OCI-LY3 (cell line): ENCODE measurements around the gene PSMA7.

Experiments used
- H2AFZ ChIP-seq: fragments of 200-600, 300-600 bp; shearing (Covaris generic); 2 replicates; pipeline ENCODE4 v1.6.0; 2014; ENCODE audit warnings: antibody characterized with exemption, low read depth, low read length
- H3K27ac ChIP-seq: fragments of 200-600, 300-600 bp; sonication (generic); 2 replicates; pipeline ENCODE4 v1.5.1; 2014; ENCODE audit warnings: mild to moderate bottlenecking, low read length, moderate library complexity, mixed read lengths
- H3K27me3 ChIP-seq: fragments of 200-600, 300-600 bp; sonication (generic); 2 replicates; pipeline ENCODE4 v1.6.1; 2014; ENCODE audit warnings: low read depth, low read length, mixed read lengths
- H3K36me3 ChIP-seq: fragments of 200-600, 300-600 bp; sonication (generic); replicated peaks from 2 replicates; pipeline ENCODE3; 2014; ENCODE audit warnings: low read depth, low read length, mixed read lengths
- H3K4me1 ChIP-seq: fragments of 300-600, 200-600 bp; sonication (generic); 2 replicates; pipeline ENCODE4 v1.6.1; 2014; ENCODE audit warnings: low read length, mixed read lengths
- H3K4me2 ChIP-seq: fragments of 200-600, 300-600 bp; sonication (generic); 2 replicates; pipeline ENCODE4 v1.6.1; 2014; ENCODE audit warnings: low read length, mixed read lengths
- H3K4me3 ChIP-seq: fragments of 300-600, 200-600 bp; sonication (generic); 2 replicates; pipeline ENCODE4 v1.5.1; 2014; ENCODE audit warnings: antibody characterized with exemption, mild to moderate bottlenecking, low read length, moderate library complexity
- H3K79me2 ChIP-seq: fragments of 300-600, 200-600 bp; shearing (Covaris generic); 2 replicates; pipeline ENCODE4 v1.6.1; 2014; ENCODE audit warnings: mild to moderate bottlenecking, low read length, mixed read lengths
- H3K9ac ChIP-seq: fragments of 300-600, 200-600 bp; shearing (Covaris generic); 2 replicates; pipeline ENCODE4 v1.6.0; 2014; ENCODE audit warnings: mild to moderate bottlenecking, low read length, moderate library complexity
- H3K9me3 ChIP-seq: fragments of 200-600, 300-600 bp; shearing (Covaris generic); 2 replicates; pipeline ENCODE4 v1.6.1; 2014; ENCODE audit warnings: low read length, mixed read lengths; ENCODE audit not compliant: insufficient read depth
- H4K20me1 ChIP-seq: fragments of 200-600, 300-600 bp; sonication (generic); 2 replicates; pipeline ENCODE4 v1.6.1; 2016; ENCODE audit warnings: low read length, mixed read lengths; ENCODE audit not compliant: insufficient read depth
- EZH2phosphoT487 ChIP-seq: fragments of 200-600 bp; shearing (Covaris generic); IDR thresholded peaks from 2 replicates; pipeline ENCODE4 v1.6.1; 2018; ENCODE audit warnings: antibody characterized with exemption, mixed run types, low read depth
- TF ChIP-seq, protein P1 (sequence below): fragments of 200-600, 300-600 bp; sonication (generic); IDR thresholded peaks from 2 replicates; pipeline ENCODE4 v1.5.1; 2014; ENCODE audit warnings: antibody characterized with exemption, low read length, low read depth

The PSMA7 gene

GRCh38 chr20:62143081-62143956 lies at the start of gene PSMA7, which contains the start of gene SS18L1:
TSS of gene PSMA7 (minus strand) at chr20:62143394. CDS start at chr20:62143303, 91 bp downstream.
TSS of gene SS18L1 (plus strand) at chr20:62143769. CDS start at chr20:62143821, 52 bp downstream.
- Histone ChIP-seq H3K27me3 (no peaks in the 10 kb centered on the region), H4K20me1 (peaks cover 68% of the 10 kb centered on the region), H3K9me3 (no peaks in the 10 kb centered on the region), H3K9ac (peak within 1 kb of the TSS; percentile 75), H3K4me3 (peak within 1 kb of the TSS; percentile 84), H3K4me2 (peak within 1 kb of the TSS; percentile 98), H3K27ac (peak within 1 kb of the TSS; percentile 70), H3K36me3 (peaks cover 34% of the 10 kb centered on the region), H3K79me2 (peaks cover 95% of the 10 kb centered on the region), H2AFZ (no peak within 1 kb of the TSS), H3K4me1 (peaks cover 19% of the 10 kb centered on the region)
- TF ChIP-seq, protein P1, sequence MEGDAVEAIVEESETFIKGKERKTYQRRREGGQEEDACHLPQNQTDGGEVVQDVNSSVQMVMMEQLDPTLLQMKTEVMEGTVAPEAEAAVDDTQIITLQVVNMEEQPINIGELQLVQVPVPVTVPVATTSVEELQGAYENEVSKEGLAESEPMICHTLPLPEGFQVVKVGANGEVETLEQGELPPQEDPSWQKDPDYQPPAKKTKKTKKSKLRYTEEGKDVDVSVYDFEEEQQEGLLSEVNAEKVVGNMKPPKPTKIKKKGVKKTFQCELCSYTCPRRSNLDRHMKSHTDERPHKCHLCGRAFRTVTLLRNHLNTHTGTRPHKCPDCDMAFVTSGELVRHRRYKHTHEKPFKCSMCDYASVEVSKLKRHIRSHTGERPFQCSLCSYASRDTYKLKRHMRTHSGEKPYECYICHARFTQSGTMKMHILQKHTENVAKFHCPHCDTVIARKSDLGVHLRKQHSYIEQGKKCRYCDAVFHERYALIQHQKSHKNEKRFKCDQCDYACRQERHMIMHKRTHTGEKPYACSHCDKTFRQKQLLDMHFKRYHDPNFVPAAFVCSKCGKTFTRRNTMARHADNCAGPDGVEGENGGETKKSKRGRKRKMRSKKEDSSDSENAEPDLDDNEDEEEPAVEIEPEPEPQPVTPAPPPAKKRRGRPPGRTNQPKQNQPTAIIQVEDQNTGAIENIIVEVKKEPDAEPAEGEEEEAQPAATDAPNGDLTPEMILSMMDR, result no peak
- TF ChIP-seq EZH2phosphoT487, result no peak

- no peak overlapping the region for H3K27ac ChIP-seq
- H3K9me3 ChIP-seq, result no peaks in the 10 kb centered on the region
- H3K4me3 ChIP-seq, result no peak overlapping the region
- H3K36me3 ChIP-seq, result peaks cover 16% of the 10 kb centered on the region
- peaks cover 38% of the 10 kb centered on the region for H3K79me2 ChIP-seq
- peaks cover 14% of the 10 kb centered on the region for H3K4me1 ChIP-seq
- H3K4me2 ChIP-seq, result no peak overlapping the region
- H3K27me3 ChIP-seq, result no peaks in the 10 kb centered on the region
- no peak for TF ChIP-seq EZH2phosphoT487
- TF ChIP-seq, protein P1, result no peak
- no peak overlapping the region for H3K9ac ChIP-seq
- peaks cover 6% of the 10 kb centered on the region; the same call in 1 of the 2 replicates for H4K20me1 ChIP-seq
- no peak overlapping the region for H2AFZ ChIP-seq
Measured at GRCh38 chr20:62192635-62193034, 49.4 kb upstream of the PSMA7 start.

DNA sequence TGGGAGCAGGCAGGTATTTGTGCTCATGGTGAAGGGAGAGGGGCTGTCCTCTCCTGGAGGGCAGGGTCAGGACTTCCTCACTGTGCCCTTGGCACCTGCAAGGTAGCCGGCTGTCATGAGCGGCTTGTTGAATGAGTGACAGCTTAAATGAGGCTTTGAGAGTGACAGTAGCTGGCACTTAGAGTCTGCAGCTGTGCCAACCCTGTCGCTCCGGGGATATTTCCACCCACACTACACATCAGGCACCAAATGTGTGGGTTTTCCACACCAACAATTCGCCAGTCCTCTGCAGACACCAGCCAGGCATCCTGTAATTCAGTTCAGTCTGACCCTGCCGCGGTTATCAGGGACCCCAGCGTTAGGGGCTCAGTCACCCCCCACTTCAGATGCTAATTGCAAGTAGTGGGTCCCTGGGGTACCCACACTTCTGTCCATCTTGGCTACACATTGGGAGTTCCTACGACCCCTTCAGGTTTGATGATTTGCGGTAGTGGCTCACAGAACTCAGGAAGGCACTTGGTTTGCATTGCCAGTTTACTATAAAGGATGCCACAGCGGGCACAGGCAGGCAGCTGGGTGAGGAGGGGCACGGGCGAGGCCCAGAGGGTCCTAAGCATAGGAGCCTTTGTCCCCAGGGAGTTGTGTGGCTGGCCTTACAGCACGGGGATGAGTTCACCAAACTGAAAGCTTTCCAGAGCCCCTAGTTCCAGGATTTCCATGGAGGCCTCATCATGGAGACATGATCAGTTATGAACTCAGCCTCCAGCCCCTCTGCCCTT lies 48.8 kb upstream of the PSMA7 start:
- Histone ChIP-seq H3K27ac (no peak overlapping the region), H3K4me3 (no peak overlapping the region), H4K20me1 (peaks cover 7% of the 10 kb centered on the region; the same call in 1 of the 2 replicates), H3K4me1 (peaks cover 16% of the 10 kb centered on the region), H3K4me2 (no peak overlapping the region), H3K36me3 (peaks cover 12% of the 10 kb centered on the region), H3K27me3 (no peaks in the 10 kb centered on the region), H3K9me3 (no peaks in the 10 kb centered on the region), H3K79me2 (peaks cover 45% of the 10 kb centered on the region), H2AFZ (no peak overlapping the region), H3K9ac (no peak overlapping the region)
- TF ChIP-seq EZH2phosphoT487, result no peak
- TF ChIP-seq, protein P1, result no peak
